Measurements from ENCODE around the gene GAL.

The GAL gene

DNA sequence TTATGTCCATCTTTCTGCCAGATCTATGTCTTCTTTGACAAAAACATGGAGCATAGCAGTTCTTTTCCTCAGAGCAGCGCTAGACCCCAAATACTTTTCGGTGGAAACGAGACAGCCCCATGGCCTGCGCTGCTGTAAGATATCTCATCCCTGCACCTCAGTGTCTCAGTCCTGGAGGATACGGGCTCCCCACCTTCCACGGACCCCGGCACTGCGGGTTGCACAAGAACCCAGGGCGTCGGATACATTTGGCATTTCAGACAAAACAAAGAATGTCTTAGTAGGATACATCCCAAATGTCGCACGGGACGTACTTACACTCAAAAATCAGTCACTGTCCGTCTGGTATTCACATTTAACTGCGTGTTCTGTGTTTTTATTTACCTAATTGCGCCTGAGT is 9.9 kb upstream of the GAL start:
- no peak for TF ChIP-seq JUND (IDR thresholded peaks at IDR 0.05; ENCODE audit: low read depth)
- in situ Hi-C loops (cut with HindIII; ENCODE audit: low pct_unique_long_range_greater_than_20kb, low sequenced_read_pairs), result no loop called here

DNA sequence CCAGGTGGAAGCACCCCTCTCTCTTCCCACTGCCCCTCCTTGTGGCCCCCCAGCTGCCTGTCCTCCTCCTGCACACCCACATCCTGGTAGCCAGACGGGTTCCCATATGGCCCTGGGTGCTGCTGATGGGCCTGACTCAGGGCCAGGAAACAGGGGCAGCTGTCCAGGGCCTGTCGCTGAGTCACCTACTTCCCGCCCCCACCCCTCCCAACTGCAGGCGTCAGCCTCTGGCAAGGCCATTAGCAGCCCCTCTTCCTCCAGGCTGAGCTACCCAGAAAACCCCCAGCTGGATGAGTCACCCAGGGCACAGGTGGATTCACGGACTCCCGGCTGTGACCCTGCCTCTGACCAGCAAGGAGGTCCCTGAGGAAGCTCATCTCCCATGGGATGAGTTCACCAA is 6.9 kb upstream of the GAL start:
- no peak for DNase-seq (ENCODE audit: low read depth in 1 of 2, low spot score in 1 of 2)
- TF ChIP-seq JUND (IDR thresholded peaks at IDR 0.05; ENCODE audit: low read depth), result no peak

More for the DNA sequence above, 9.9 kb upstream of the GAL start:
- DNase-seq (ENCODE audit: low read depth in 1 of 2, low spot score in 1 of 2), result no peak

DNA sequence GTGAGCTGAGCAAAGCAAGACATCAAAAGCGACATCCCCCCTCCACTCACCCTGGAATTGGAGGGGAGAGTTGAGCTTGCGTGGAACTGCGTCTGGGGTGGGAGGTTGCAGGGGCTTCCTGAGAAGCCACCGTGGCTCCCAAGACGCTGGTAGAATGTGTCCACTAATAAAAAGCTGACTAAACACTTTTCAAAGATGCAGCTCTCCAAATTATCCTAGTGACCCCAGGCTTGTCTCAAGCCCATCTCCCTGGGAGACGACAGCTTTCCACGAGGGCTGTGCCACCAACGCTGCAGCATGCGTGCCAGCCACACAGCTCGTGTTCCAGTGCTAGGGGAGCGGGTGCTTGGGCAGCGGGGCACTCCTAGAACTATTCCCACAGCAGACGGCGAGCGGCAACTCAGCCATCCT is 6.3 kb upstream of the GAL start:
- in situ Hi-C loops (cut with HindIII; ENCODE audit: low pct_unique_long_range_greater_than_20kb, low sequenced_read_pairs), result no loop called here
- TF ChIP-seq JUND (IDR thresholded peaks at IDR 0.05; ENCODE audit: low read depth), result no peak
- no peak for DNase-seq (ENCODE audit: low read depth in 1 of 2, low spot score in 1 of 2)

More for the DNA sequence above, 6.9 kb upstream of the GAL start:
- in situ Hi-C loops (cut with HindIII; ENCODE audit: low pct_unique_long_range_greater_than_20kb, low sequenced_read_pairs), result no loop called here

DNA sequence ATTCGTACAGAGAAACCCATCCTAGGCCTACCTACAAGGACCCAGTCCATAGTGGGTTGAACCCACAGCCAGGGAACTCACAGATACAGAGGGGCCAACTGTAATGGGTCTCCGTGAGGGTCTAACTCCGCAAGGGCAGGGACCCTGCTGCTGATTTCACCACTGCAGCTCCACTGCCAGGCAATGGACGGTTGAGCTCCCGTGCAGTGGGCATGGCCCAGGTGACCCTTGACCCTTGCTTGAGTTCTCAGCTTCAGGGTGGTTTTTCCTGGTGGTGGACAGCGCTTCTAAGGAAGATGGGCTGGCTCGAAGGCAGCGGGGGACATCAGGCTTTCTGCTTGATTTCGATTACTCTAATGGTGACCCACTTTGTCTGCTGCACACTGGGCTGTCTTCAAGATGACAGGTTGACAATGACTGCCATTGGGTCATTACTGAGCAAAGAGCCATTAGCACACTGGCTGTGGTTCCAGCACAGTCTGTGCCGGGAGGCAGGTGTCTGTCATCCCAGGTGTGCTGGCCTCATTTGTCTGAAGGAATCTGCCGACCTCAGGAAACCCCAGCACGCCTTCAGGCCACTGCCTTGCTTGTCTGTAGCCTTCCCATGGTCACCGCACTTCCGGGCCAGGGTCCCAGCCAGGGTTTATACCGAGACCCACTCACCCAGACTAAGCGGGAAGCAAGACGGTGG is 3.7 kb upstream of the GAL start:
- no peak for DNase-seq (ENCODE audit: low read depth in 1 of 2, low spot score in 1 of 2)
- in situ Hi-C loops (cut with HindIII; ENCODE audit: low pct_unique_long_range_greater_than_20kb, low sequenced_read_pairs), result no loop called here
- no peak for TF ChIP-seq JUND (IDR thresholded peaks at IDR 0.05; ENCODE audit: low read depth)

DNA sequence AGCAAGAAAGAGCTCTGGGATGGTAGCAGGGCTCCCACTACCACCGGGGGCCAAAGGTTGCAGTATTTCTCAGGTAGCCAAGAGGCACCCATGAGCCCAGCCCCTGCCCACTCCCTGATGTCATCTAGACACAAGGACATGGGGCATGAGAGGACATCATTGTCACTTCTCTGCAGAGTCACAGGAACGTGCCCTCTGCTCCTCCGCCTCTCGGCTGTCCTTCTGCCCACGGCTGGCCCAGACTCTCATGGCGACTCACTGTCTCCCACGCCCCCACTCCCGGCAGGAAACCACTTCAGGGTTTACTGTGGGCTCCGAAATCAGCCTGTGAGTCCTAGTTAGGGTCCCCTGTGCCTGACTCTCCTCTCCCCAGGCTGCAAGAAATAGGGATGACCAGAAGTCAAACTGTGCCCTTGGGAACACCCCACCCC is 1.8 kb upstream of the GAL start:
- no peak for DNase-seq (ENCODE audit: low read depth in 1 of 2, low spot score in 1 of 2)
- no peak for TF ChIP-seq JUND (IDR thresholded peaks at IDR 0.05; ENCODE audit: low read depth)
- in situ Hi-C loops (cut with HindIII; ENCODE audit: low pct_unique_long_range_greater_than_20kb, low sequenced_read_pairs), result no loop called here

DNA sequence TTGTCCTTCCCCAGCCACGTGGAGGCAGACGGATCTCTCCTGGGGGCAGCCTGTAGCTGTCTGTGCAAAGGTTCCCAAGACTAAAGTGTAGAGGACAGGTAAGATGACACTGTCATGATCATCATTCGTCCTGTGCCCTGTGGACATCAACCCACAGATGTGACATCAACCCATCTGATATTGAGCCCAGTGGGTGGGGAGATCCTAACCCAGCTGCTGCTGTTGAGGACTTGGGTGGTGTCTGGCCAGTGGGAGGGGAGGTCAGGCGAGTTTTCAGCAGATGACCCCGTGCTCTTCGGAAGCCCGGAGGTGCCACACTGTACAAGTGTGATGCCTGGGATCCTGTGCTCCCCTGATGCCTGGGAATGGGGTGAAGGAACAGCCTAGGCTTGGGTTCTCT is 1.2 kb upstream of the GAL start:
- in situ Hi-C loops (cut with HindIII; ENCODE audit: low pct_unique_long_range_greater_than_20kb, low sequenced_read_pairs), result no loop called here
- no peak for DNase-seq (ENCODE audit: low read depth in 1 of 2, low spot score in 1 of 2)
- no peak for TF ChIP-seq JUND (IDR thresholded peaks at IDR 0.05; ENCODE audit: low read depth)

DNA sequence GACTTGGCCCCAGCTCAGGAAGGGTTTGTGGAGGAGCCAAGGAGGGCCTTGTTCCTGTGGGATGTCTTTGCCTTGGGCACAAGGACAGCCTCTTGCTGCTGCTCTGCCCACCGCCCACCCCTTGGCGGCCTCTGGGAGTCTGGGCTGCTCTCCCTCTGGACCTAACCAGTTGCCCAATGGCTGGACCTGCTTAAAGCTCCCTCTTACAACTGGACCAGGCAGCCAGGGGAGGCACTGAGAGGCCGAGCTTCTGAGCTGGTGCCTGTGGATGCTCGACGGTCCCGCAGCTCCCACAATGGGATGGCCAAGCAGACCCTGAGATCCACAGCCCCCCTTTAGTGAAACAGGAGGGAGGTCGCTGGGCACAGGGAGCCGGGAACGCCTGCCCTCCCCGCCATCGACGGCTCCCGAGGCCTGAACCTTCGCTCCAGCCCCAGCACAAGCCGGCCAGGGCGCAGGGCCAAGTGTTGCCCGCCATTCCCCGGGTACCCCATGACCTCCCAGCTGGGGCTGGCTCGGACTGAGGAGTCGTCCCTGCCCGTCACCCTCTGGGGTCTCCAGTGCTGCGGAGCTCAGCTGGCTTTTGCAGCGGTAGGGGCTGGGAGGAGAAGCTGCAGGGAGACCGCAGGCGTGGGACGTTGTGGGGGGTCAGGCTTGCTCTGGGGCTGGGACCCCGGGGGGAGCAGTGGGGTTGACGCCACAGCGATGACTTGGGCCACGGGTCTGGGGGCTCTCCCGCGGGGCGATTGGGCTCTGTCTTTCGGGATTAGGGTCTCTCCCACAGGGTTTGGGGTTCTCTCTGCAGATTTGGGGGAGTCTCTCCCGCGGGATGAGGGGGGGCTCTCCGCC is 584 bp upstream of the GAL start:
- no peak for TF ChIP-seq JUND (IDR thresholded peaks at IDR 0.05; ENCODE audit: low read depth)
- in situ Hi-C loops (cut with HindIII; ENCODE audit: low pct_unique_long_range_greater_than_20kb, low sequenced_read_pairs), result no loop called here
- no peak for DNase-seq (ENCODE audit: low read depth in 1 of 2, low spot score in 1 of 2)

DNA sequence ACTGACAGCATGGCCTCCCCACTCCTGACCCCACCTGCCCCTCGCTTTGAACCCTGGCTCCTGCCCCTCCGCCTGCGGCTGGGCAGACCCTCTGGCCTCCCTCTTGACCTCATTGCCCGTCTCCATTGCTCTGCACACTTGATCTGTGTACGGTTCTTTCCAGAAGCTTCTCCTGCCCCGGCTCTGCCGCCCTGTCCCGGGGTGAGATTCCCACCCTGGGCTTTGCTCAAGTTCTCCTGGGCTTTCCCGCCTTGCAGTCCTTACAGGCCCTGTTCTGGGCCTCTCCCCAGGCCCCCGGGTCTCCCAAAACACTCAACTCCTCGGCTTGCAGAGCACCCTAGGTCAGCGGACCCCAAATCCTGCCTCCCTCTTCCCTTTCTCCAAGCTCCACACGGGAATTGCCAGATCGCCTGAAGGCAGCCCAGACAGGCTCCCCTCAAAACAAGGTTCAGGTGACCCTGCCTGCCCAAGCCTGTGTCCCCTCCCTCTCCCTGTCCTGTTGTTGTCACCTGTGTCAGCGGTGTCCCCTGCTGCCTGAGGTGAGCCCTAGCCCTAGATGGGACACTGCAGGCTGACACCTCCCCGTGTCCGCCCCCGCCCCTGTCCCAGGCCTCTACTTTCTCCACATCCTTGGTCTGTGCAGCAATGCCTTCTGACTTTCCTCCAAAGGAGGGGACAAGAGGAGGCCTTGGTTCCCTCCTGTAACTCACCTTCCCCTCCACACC is 1.5 kb downstream of the GAL start:
- in situ Hi-C loops (cut with HindIII; ENCODE audit: low pct_unique_long_range_greater_than_20kb, low sequenced_read_pairs), result no loop called here
- no peak for DNase-seq (ENCODE audit: low read depth in 1 of 2, low spot score in 1 of 2)
- no peak for TF ChIP-seq JUND (IDR thresholded peaks at IDR 0.05; ENCODE audit: low read depth)

DNA sequence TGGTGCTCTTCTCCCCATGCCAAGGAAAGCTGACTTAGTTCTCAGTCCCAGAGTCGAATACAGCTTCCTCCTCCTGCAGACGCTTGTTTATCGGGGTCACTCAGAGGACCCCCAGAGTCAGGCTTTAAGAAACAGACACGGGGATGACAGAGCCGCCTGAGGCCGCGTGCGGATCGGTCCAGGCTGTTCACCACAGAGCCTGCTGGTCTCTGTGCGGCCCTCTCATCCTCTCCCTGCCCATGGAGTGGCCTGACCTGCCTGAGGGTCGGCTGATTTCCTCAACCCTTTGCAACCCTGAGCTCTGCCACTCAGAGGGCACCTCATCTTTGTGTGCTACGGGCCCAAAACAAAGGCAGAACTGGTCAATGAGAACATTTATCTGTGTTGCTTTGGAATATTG is 2.1 kb downstream of the GAL start:
- no peak for TF ChIP-seq JUND (IDR thresholded peaks at IDR 0.05; ENCODE audit: low read depth)
- no peak for DNase-seq (ENCODE audit: low read depth in 1 of 2, low spot score in 1 of 2)
- in situ Hi-C loops (cut with HindIII; ENCODE audit: low pct_unique_long_range_greater_than_20kb, low sequenced_read_pairs), result no loop called here

DNA sequence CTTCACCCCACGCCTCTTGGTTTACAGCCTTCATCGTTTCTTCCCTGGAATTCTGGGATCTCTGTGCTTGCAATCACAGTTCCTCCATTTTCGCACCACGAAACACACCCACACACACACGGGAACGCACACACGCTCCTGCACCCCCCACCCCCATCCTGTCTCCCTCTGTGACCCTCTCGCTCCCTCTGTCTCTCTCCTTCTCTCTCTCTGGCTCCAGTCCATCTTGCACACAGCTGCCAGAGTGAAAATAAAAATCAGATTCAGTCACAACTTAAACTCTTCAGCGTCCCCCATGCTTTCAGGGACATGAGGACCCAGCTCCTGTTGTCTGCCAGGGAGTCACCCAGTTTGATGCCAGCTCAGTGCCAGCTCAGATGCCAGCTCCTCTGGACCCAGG is 3.0 kb downstream of the GAL start:
- TF ChIP-seq JUND (IDR thresholded peaks at IDR 0.05; ENCODE audit: low read depth), result no peak
- in situ Hi-C loops (cut with HindIII; ENCODE audit: low pct_unique_long_range_greater_than_20kb, low sequenced_read_pairs), result no loop called here
- DNase-seq (ENCODE audit: low read depth in 1 of 2, low spot score in 1 of 2), result no peak

DNA sequence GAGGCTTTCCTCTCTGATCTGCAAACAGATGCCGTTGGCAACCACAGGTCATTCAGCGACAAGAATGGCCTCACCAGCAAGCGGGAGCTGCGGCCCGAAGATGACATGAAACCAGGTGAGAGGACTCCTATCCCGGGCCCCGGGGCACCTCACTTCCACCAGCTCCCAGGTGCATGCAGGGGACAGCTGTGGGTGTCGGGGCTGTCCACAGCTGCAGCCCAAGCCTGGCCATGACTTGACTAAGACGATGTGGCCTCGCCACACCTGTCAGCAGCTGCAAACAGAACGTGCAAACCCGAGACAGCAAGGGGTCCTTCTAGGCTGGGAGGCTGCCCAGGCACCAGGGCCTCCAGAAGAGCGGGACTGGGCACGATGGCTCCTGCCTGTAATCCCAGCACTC is 3.6 kb downstream of the GAL start:
- no peak for DNase-seq (ENCODE audit: low read depth in 1 of 2, low spot score in 1 of 2)
- TF ChIP-seq JUND (IDR thresholded peaks at IDR 0.05; ENCODE audit: low read depth), result no peak

DNA sequence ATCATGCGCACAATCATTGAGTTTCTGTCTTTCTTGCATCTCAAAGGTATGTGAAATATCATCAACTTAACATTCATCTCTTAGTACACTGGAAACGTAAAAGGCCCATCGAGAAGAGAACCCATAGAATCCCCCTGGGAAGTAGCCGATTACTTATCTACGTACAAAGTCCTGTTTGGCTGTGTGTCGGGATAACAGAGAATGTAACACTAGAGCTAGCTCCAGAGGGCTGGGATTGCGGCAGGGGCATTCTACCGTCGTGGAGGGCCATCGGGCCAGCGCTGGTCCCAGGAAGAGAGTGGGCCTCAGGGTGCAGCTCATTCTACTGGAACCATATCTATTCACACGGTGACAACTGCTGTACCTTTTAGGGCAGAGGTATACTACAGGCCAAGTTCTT is 4.5 kb downstream of the GAL start:
- no peak for TF ChIP-seq JUND (IDR thresholded peaks at IDR 0.05; ENCODE audit: low read depth)
- no peak for DNase-seq (ENCODE audit: low read depth in 1 of 2, low spot score in 1 of 2)
- in situ Hi-C loops (cut with HindIII; ENCODE audit: low pct_unique_long_range_greater_than_20kb, low sequenced_read_pairs), result no loop called here

More for the DNA sequence above, 3.6 kb downstream of the GAL start:
- in situ Hi-C loops (cut with HindIII; ENCODE audit: low pct_unique_long_range_greater_than_20kb, low sequenced_read_pairs), result no loop called here

Measured in T47D (cell line).